HepG2 (cell line): ENCODE results near the gene CDK3. TPM values are rescaled to one million over a fixed set of nuclear protein-coding genes. Genes with fewer than 3 reads are reported as not detected.

ENCODE experiments used
- CBX5 ChIP-seq: sonication (generic); formaldehyde crosslinking; IDR thresholded peaks from 2 replicates; pipeline ENCODE4 v1.4.0; 2020; ENCODE audit warnings: missing genetic modification reagents, borderline replicate concordance
- DRAP1 ChIP-seq: IDR thresholded peaks from 2 replicates; pipeline ENCODE4 v1.6.1; 2016; ENCODE audit warnings: missing genetic modification reagents, missing compliant biosample characterization
- EED ChIP-seq: sonication (generic); formaldehyde crosslinking; IDR thresholded peaks from 2 replicates; pipeline ENCODE4 v1.5.0; 2020; ENCODE audit warnings: mild to moderate bottlenecking, missing genetic modification reagents
- HMGA1 ChIP-seq: sonication (generic); formaldehyde crosslinking; conservative IDR thresholded peaks from 2 replicates; pipeline ENCODE4 v1.4.0; 2020; ENCODE audit warnings: missing genetic modification reagents
- IRX3 ChIP-seq: sonication (generic); formaldehyde crosslinking; IDR thresholded peaks from 2 replicates; pipeline ENCODE4 v1.8.1; 2023; ENCODE audit warnings: mild to moderate bottlenecking, low read depth, missing genetic modification reagents, borderline replicate concordance
- ISL2 ChIP-seq: sonication (generic); formaldehyde crosslinking; IDR thresholded peaks from 2 replicates; pipeline ENCODE4 v1.5.0; 2020; ENCODE audit warnings: missing genetic modification reagents
- KDM1A ChIP-seq: IDR thresholded peaks from 2 replicates; pipeline ENCODE4 v1.6.1; 2016; ENCODE audit warnings: missing compliant biosample characterization
- KDM3A ChIP-seq: IDR thresholded peaks from 2 replicates; pipeline ENCODE4 v1.6.1; 2018; ENCODE audit warnings: low read depth, missing compliant biosample characterization
- MED13 ChIP-seq: sonication (generic); formaldehyde crosslinking; IDR thresholded peaks from 2 replicates; pipeline ENCODE4 v1.5.0; 2020; ENCODE audit warnings: missing genetic modification reagents
- SP1 ChIP-seq, 2 experiments: fragments of 450-650 bp in 1 of 2; sonication (generic) in 1 of 2; formaldehyde crosslinking in 1 of 2; IDR thresholded peaks; 2 replicates each; pipeline versions ENCODE4 v1.4.0 to v1.6.1; 2016 to 2020; ENCODE audit warnings: missing genetic modification reagents in 1 of 2
- SP140L ChIP-seq: sonication (generic); formaldehyde crosslinking; IDR thresholded peaks from 2 replicates; pipeline ENCODE4 v1.4.0; 2020; ENCODE audit warnings: missing genetic modification reagents, borderline replicate concordance
- TAF15 ChIP-seq: fragments of 200-400 bp; formaldehyde crosslinking; IDR thresholded peaks from one replicate; pipeline ENCODE4 v1.6.1; 2018; ENCODE audit warnings: mild to moderate bottlenecking, low read depth, low read length; ENCODE audit not compliant: poor library complexity, severe bottlenecking
- TCF7L2 ChIP-seq: IDR thresholded peaks from 2 replicates; pipeline ENCODE4 v1.6.1; 2011; ENCODE audit warnings: mild to moderate bottlenecking, low read depth, low read length, moderate library complexity
- ZFP36L2 ChIP-seq: sonication (generic); formaldehyde crosslinking; IDR thresholded peaks from 2 replicates; pipeline ENCODE4 v1.4.0; 2020; ENCODE audit warnings: missing genetic modification reagents
- ZNF354B ChIP-seq: sonication (generic); formaldehyde crosslinking; IDR thresholded peaks from 2 replicates; pipeline ENCODE4 v1.8.0; 2022; ENCODE audit warnings: mild to moderate bottlenecking, missing genetic modification reagents
- ZNF556 ChIP-seq: sonication (generic); formaldehyde crosslinking; IDR thresholded peaks from 2 replicates; pipeline ENCODE4 v1.4.0; 2020; ENCODE audit warnings: mild to moderate bottlenecking, missing genetic modification reagents, borderline replicate concordance
- ZNF761 ChIP-seq: sonication (generic); formaldehyde crosslinking; conservative IDR thresholded peaks from 2 replicates; pipeline ENCODE4 v1.4.0; 2020; ENCODE audit warnings: mild to moderate bottlenecking, missing genetic modification reagents
- ZNF784 ChIP-seq: sonication (generic); formaldehyde crosslinking; IDR thresholded peaks from 2 replicates; pipeline ENCODE4 v1.5.1; 2020; ENCODE audit warnings: missing genetic modification reagents, mild to moderate bottlenecking, borderline replicate concordance
- ZSCAN25 ChIP-seq: sonication (generic); formaldehyde crosslinking; IDR thresholded peaks from 2 replicates; pipeline ENCODE4 v1.8.0; 2022; ENCODE audit warnings: mild to moderate bottlenecking, missing genetic modification reagents
- ZSCAN9 ChIP-seq: IDR thresholded peaks from 2 replicates; pipeline ENCODE4 v1.6.1; 2016; ENCODE audit warnings: borderline replicate concordance
- polyA plus RNA-seq, 8 experiments: library from polyadenylated mRNA; depleted of rRNA in 3 of 8; stranded (reverse) in 7 of 8; unstranded in 1 of 8; fragments of >200 nt; fragmentation: Illumina TruSeq in 4 of 8; extraction: Trizol in 4 of 8; gene quantifications; 2 replicates each; pipeline versions ENCODE4 v1.2.1 to v1.2.3, GENCODE V29; 2011 to 2016; ENCODE audit warnings: low read depth in 4 of 8, missing spikeins in 1 of 8, mixed read lengths in 1 of 8; ENCODE audit not compliant: insufficient read depth in 1 of 8
- total RNA-seq, 5 experiments: library from RNA; depleted of rRNA; stranded (reverse); fragments of >200 nt; fragmentation: Illumina TruSeq; extraction: Trizol; gene quantifications; 2 replicates each; pipeline ENCODE4 v1.2.3, GENCODE V29; 2016; ENCODE audit warnings: low read depth in 1 of 5
- TF ChIP-seq, protein P1 (sequence below): IDR thresholded peaks from 2 replicates; pipeline ENCODE4 v1.6.1; 2016; ENCODE audit warnings: missing compliant biosample characterization, missing genetic modification reagents, borderline replicate concordance
- TF ChIP-seq, protein P2 (sequence below): IDR thresholded peaks from 2 replicates; pipeline ENCODE4 v1.6.1; 2018; ENCODE audit warnings: missing genetic modification reagents, mild to moderate bottlenecking, missing compliant biosample characterization
- TF ChIP-seq, protein P3 (sequence below): sonication (generic); formaldehyde crosslinking; IDR thresholded peaks from 2 replicates; pipeline ENCODE4 v1.8.1; 2023; ENCODE audit warnings: missing genetic modification reagents, mild to moderate bottlenecking, borderline replicate concordance
- TF ChIP-seq, protein P4 (sequence below): sonication (generic); formaldehyde crosslinking; IDR thresholded peaks from 2 replicates; pipeline ENCODE4 v1.9.0; 2021; ENCODE audit warnings: missing genetic modification reagents, borderline replicate concordance

CDK3 gene
- total and polyA plus RNA-seq, 2 of the 13 experiments (the other 11 are each of a cell fraction or from before 2014, with no cell fraction given), result 5.8 to 11.4 TPM

DNA sequence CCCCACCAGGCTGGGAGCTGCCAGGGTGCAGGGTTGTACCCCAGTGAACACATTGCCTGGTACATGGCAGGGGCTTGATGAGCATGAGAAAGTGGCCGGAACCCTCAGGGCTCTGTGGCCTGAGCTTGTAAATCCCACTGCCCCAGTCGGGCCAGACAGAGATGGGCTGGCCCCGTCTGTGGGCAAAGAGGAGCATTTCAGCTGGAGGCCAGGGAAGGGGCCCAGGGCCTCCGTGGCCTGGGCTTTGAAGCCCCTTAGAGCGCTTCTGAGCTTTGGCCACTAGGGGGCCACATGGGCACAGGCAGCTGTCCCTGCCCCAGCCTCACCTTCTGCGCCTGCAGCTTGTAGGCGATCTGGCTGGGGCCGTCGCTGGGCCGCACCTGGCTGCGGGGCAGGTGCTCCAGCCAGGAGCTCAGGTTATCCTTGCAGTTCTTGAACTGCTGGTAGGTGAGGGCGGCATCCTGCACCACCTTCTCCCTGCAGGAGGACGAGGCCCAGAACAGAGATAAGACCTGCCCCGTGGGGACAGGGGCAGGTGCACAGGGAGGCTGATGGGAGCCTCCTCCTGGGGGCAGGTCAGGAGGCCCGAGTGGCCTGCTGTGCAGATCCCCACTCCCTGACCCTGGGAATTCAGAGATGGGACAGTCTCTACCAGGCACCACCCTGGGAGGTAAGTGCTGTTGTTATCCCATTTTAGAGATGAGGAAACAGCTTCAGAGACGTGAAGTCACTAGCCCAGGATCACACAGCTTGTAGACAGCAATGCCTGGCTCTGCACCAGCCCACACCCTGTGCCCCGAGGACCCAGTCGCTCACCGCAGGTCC lies 13.7 kb downstream of the CDK3 start (continued):
- TF ChIP-seq DRAP1 (CRISPR knock-in tag), result 0 out of 2 replicates have a peak, but pooled peaks have one; percentile 19
- TF ChIP-seq, protein P1, sequence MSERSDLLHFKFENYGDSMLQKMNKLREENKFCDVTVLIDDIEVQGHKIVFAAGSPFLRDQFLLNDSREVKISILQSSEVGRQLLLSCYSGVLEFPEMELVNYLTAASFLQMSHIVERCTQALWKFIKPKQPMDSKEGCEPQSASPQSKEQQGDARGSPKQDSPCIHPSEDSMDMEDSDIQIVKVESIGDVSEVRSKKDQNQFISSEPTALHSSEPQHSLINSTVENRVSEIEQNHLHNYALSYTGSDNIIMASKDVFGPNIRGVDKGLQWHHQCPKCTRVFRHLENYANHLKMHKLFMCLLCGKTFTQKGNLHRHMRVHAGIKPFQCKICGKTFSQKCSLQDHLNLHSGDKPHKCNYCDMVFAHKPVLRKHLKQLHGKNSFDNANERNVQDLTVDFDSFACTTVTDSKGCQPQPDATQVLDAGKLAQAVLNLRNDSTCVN (CRISPR knock-in tag), result no peak
- no peak for TF ChIP-seq SP140L (CRISPR knock-in tag)
- TF ChIP-seq TCF7L2, result no peak
- TF ChIP-seq ZSCAN25 (CRISPR knock-in tag), result peak; percentile 80; the same call in 1 of the 2 replicates
- TF ChIP-seq ZFP36L2, result no peak
- TF ChIP-seq ZSCAN9, result no peak
- TF ChIP-seq SP1 (IDR thresholded peaks at IDR 0.05), result no peak
- TF ChIP-seq SP1 (CRISPR knock-in tag; IDR thresholded peaks at IDR 0.05), result no peak
- TF ChIP-seq, protein P2, sequence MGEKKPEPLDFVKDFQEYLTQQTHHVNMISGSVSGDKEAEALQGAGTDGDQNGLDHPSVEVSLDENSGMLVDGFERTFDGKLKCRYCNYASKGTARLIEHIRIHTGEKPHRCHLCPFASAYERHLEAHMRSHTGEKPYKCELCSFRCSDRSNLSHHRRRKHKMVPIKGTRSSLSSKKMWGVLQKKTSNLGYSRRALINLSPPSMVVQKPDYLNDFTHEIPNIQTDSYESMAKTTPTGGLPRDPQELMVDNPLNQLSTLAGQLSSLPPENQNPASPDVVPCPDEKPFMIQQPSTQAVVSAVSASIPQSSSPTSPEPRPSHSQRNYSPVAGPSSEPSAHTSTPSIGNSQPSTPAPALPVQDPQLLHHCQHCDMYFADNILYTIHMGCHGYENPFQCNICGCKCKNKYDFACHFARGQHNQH (CRISPR knock-in tag), result peak; percentile 72; the same call in 1 of the 2 replicates
- TF ChIP-seq, protein P3, sequence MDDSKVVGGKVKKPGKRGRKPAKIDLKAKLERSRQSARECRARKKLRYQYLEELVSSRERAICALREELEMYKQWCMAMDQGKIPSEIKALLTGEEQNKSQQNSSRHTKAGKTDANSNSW (CRISPR knock-in tag), result no peak
- TF ChIP-seq IRX3 (CRISPR knock-in tag), result no peak
- TF ChIP-seq MED13 (CRISPR knock-in tag), result no peak
- no peak for TF ChIP-seq EED (CRISPR knock-in tag)
- no peak for TF ChIP-seq ZNF354B (CRISPR knock-in tag)
- TF ChIP-seq KDM3A (CRISPR knock-in tag), result peak; percentile 72; the same call in 1 of the 2 replicates
- TF ChIP-seq, protein P4, sequence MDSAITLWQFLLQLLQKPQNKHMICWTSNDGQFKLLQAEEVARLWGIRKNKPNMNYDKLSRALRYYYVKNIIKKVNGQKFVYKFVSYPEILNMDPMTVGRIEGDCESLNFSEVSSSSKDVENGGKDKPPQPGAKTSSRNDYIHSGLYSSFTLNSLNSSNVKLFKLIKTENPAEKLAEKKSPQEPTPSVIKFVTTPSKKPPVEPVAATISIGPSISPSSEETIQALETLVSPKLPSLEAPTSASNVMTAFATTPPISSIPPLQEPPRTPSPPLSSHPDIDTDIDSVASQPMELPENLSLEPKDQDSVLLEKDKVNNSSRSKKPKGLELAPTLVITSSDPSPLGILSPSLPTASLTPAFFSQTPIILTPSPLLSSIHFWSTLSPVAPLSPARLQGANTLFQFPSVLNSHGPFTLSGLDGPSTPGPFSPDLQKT (CRISPR knock-in tag), result no peak
- no peak for TF ChIP-seq HMGA1 (CRISPR knock-in tag)
- no peak for TF ChIP-seq TAF15
- TF ChIP-seq ZNF761 (CRISPR knock-in tag), result no peak
- peak; percentile 24; the same call in 1 of the 2 replicates for TF ChIP-seq ISL2 (CRISPR knock-in tag)
- no peak for TF ChIP-seq ZNF784
- no peak for TF ChIP-seq KDM1A (CRISPR knock-in tag)
- 0 out of 2 replicates have a peak, but pooled peaks have one; percentile 58 for TF ChIP-seq ZNF556 (CRISPR knock-in tag)
- TF ChIP-seq CBX5, result no peak
